GM21717 (cell line): ENCODE results near the gene ADI1.
"Not testable (repeated sequence)": the region's sequence is repeated elsewhere in the genome, so short reads cannot be mapped to it uniquely, and the experiment has no call there.

Experiments used
- ATAC-seq: cut with Tn5 transposase; IDR thresholded peaks from one replicate; pipeline ENCODE4 v1.9.1; 2021; ENCODE audit warnings: mild to moderate bottlenecking, moderate library complexity; ENCODE audit not compliant: unreplicated experiment

Gene ADI1

GRCh38 chr2:3494984-3495666 is 24.2 kb downstream of the ADI1 start:
- ATAC-seq = no peak

DNA sequence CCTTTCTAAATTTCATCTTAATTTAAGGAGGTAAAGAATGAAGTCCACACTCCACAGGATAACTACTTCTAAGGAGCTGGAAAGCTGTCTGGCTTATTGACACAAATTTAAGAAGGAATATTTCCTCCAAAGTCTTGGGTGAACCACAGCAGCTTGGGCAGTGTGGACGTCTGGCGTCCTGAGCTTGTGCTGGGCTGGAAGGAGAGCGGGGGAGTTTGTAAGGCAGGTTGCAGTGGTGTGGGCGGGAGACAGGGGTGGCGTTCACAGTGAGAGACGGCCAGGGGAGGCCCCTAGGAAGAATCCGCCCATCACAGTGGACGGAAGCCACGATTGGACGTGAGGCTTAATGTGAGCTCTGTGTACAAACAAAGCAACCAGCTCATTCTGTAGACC is 25.7 kb downstream of the ADI1 start:
- ATAC-seq = no peak

DNA sequence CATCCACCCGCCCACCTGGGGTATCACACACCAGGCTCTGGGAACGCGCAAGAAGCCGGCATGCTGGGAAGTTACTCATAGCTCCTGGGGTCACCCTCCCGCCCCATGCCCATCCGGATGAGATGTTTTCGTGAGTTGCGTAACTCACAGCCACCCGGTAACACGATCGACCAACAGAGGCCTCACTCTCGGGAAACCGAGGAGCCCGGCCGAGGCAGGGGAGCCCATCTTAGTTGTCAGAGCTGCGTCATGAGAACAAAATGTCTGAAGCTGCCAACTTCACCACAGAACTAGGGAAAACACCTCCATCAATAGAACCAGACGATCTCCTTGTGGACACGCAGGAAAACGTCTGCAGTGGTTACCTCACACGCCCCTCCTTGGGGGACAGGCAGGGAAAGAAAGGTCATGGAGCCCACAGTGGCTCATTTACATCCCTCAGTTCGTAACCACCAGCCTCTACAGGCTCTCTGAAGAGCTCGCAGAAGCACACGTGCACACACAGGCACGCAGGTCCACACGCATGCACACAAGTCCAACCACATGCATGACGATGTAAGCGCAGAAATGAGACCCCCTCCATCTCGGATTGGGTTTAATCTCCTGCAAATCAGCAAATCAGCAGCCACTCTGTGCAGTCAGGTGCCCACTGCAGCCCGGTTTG is 26.2 kb downstream of the ADI1 start:
- no peak for ATAC-seq

- ATAC-seq = not testable (repeated sequence)
These were observed 26.9 kb downstream of the ADI1 start for GRCh38 chr2:3492475-3492787.

GRCh38 chr2:3491716-3492474 is 27.4 kb downstream of the ADI1 start:
- ATAC-seq = no peak

DNA sequence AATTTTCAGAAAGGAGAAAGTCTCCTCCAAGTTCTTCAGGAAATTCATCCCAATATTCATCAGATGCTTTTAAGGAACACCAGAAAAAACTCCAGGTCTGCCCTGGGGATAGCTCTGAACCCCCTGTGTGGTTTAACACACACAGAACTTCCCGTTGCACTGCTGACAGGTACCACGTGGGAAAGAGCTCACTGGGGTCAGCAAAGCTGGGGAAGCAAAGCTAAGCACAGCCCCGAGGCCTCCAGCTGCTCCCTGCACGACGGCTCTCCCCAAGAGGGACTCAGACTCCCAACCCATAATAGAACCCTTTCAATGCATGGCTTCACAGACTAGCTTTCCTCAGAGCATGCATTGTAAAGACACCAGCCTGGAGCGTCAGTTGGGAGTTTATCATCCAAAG is 28.0 kb downstream of the ADI1 start:
- ATAC-seq = no peak

DNA sequence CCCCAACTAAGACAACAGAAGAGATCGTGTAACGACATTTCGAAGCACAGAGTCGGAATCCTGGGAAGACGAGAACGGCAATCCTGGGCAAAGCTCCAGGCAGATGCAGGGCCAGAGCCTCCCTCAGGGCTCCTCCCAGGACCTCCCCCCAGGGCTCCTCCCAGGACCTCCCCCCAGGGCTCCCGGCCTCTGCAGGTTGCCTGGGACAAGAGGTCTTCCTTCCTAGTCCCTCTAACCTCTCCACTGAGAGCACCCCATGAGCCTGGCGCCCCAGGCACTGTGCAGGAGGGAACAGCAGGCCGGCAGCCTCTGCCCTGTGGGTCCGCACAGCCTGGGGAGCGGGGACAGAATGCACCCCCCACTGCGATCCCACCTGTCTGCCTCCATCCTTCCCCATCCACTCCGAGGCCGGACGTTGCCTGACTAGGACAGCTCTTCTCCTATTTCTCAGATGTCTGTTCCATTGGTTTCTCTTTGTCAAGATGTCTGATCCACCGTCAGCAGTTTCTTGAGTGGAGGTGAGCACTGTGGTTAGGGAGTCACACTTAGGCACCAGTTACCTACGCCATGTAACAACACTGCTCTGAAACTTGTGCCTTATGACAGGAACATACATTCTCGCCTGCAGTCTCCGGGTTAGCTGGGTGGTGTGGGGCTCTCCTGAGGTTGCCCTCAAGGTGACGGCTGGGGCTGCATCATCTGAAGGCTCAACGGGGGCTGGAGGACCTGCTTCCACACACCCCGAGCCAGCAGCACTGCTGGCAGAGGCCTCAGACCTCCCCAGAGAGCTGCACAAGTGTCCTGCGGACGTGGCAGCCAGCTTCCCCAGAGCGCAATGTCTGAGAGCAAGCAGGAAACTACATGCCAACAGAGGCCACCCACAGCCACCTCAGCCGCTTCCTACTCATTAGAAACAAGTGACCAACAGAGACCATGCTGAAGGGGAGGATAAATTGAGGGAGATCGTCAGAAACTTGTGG is 28.9 kb downstream of the ADI1 start:
- ATAC-seq = no peak

DNA sequence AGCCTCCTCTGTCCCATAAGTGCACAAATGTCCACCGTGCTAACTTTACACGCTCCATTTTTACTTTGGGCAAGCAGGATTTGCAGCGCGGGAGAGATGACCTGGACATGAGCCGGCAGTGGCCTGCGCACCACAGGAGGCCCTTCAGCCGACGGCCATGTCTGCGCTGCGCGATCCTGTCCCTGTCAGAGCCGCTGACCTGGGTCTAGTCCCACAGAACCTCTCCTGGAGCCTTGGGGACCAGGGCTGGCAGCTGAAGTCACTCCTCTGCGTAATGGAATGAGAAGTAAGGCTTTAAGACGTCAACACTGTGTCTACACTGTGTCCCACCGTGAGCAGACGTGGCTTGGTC is 29.6 kb downstream of the ADI1 start:
- no peak for ATAC-seq

GRCh38 chr2:3488855-3489763 is 30.2 kb downstream of the ADI1 start:
- no peak for ATAC-seq

DNA sequence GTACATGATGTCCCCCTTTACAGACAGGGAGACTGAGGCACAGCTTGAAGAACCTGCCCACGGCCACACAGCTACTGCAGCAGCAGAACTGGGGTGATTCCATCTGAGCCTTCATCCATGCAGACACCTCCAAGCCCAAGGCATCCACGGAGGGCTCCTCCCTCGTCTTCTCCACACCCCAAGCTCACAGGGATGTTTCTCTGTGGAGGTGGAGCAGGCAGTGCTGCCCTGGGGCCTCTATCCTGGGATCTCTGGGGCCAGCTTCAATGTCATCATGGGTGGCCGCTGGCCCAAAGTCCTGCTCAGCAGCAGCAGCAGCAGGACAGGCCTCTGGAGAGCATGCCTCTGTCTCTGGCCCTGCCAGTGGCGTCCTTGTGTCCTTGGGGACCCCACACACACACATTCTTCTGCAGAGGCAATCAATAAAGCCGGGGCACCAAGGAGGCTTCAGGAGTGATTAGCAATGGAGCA is 31.2 kb downstream of the ADI1 start:
- no peak for ATAC-seq

- ATAC-seq = no peak
These were observed 31.9 kb downstream of the ADI1 start for GRCh38 chr2:3487432-3487831.

DNA sequence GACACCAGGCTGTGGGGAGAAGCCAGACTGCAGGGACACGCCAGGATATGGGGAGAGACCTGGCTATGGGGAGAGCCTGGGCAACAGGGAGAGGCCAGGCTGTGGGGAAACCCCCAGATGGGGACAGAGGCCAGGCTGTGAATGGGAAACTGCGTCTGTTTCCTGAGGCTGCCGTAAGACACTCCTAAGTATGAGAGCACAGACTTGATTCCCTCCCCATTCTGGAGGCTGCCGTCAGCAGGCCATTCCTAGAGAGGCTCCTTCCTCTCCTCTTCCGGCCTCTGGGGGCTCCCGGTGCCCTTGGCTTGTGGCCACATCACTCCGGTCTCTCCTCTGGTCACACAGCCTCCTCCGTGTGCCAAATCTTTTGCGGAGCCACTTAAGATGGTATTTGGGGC is 32.3 kb downstream of the ADI1 start:
- no peak for ATAC-seq

DNA sequence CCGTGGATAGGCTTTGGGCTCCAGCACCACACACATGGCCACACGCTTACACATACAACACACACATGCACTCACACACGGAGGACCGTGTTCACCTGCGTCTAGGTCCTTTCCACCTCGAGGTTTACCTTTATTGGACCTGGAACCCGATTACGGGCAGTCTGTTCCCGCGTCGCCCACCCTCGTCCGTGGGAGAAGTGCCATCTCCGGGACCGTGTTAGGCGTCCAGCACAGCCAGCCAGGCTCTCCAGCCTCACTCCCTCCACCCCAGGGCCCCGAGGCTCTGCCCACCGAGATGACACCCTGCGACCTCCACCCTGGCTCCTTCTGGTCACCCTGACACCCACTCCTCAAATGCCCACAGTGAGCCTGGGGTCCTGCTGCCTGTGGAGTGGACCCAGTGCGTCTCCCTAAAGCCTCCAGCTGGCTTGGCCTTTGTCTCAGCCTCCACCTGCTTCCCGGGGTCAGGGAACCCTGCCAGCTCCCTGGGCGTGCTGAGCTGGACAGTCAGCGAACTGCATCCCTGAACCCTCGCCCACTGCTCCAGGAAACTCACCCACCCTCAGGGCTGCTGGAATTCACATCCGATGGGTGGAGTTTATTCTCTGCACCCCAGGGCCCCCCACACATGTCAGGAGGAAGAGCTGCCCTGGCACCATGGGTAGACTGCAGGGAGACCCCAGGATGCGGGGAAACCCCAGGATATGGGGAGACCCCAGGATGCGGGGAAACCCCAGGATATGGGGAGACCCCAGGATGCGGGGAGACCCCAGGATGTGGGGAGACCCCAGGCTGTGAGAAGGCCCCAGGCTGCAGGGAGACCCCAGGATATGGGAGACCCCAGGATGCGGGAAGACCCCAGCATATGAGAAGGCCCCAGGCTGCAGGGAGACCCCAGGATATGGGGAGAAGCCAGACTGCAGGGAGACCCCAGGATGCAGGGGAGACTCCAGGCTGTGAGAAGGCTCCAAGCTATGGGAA is 33.0 kb downstream of the ADI1 start:
- ATAC-seq = no peak

GRCh38 chr2:3485166-3485565 is 34.2 kb downstream of the ADI1 start:
- no peak for ATAC-seq

- no peak for ATAC-seq
These were observed 35.1 kb downstream of the ADI1 start for GRCh38 chr2:3483986-3484960.

- ATAC-seq = no peak
These were observed 35.9 kb downstream of the ADI1 start for GRCh38 chr2:3483227-3483985.

DNA sequence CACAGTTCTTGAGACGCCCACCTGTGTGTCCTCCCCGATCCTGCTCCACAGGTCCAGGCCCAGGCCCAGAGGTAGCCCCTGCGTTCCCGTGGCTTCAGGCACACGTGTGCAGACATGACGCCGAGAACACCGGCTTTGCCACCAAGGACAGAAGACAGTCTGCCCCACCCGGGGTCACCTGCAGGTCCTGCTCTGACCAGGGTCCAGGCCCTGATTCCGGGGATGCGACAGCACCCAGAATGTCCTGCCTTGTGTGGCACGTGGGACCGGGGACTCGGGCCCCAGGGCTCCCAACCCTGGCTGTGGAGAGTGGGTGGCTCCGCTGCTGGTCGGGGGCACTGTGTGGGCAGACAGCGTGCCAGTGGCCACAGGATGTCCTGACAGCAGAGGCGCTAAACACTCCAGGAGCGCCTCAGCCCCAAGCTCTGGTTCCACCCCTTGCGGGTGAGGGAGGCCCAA is 36.9 kb downstream of the ADI1 start:
- ATAC-seq = no peak
